Caco-2 (cell line): ENCODE data around the gene CRYZL1. TPM values are rescaled to one million over a fixed set of nuclear protein-coding genes. Genes with fewer than 3 reads are reported as not detected.

Experiments used
- BruUV-seq: library from RNA; stranded (reverse); fragments of 400-500 nt; replicated peaks from 2 replicates; lab custom pipeline; 2021; lab: Mats Ljungman, UMichigan
- CTCF ChIA-PET: fragments of 300-600 bp; sonication (Branson Sonifier 250); formaldehyde crosslinking; loops from one replicate; lab custom pipeline; 2022; ENCODE audit warnings: antibody characterized with exemption; lab: Charles Lee
- POLR2A ChIA-PET: fragments of 300-600 bp; sonication (Branson Sonifier 250); formaldehyde crosslinking; loops from one replicate; lab custom pipeline; 2022; ENCODE audit warnings: antibody characterized with exemption; lab: Charles Lee
- DNase-seq, 2 experiments: peaks; one replicate each; pipeline versions ENCODE4 v3.0.0 to v3.0.0-alpha.2; 2020 to 2022
- H3K27me3 ChIP-seq: replicated peaks from 2 replicates; pipeline ENCODE4 v1.6.0; 2011; ENCODE audit warnings: low read length; ENCODE audit not compliant: control insufficient read depth, insufficient read depth
- H3K36me3 ChIP-seq: 2 replicates; pipeline ENCODE4 v1.5.1; 2011; ENCODE audit warnings: low read length; ENCODE audit not compliant: control insufficient read depth, insufficient read depth
- H3K4me1 ChIP-seq: fragments of 250-450 bp; sonication (Bioruptor Pico); 2 replicates; pipeline ENCODE4 v1.5.1; 2020; ENCODE audit warnings: mild to moderate bottlenecking
- H3K4me3 ChIP-seq: 2 replicates; pipeline ENCODE4 v1.5.1; 2011; ENCODE audit warnings: low read depth, mild to moderate bottlenecking, control low read depth, low read length
- H3K9me3 ChIP-seq: fragments of 250-450 bp; sonication (Bioruptor Pico); 2 replicates; pipeline ENCODE4 v1.5.1; 2020; ENCODE audit warnings: mild to moderate bottlenecking, moderate library complexity
- H3K27ac Mint-ChIP-seq: one replicate; pipeline ENCODE4 v1.8.0; 2022; ENCODE audit warnings: mixed read lengths; ENCODE audit not compliant: unreplicated experiment
- H3K27me3 Mint-ChIP-seq: one replicate; pipeline ENCODE4 v1.8.0; 2022; ENCODE audit warnings: mixed read lengths; ENCODE audit not compliant: insufficient read depth, unreplicated experiment
- H3K36me3 Mint-ChIP-seq: one replicate; pipeline ENCODE4 v1.8.0; 2022; ENCODE audit warnings: mild to moderate bottlenecking, mixed read lengths; ENCODE audit not compliant: insufficient read depth, unreplicated experiment
- H3K4me1 Mint-ChIP-seq: one replicate; pipeline ENCODE4 v1.8.0; 2022; ENCODE audit warnings: low read depth, mixed read lengths; ENCODE audit not compliant: unreplicated experiment
- H3K4me3 Mint-ChIP-seq: one replicate; pipeline ENCODE4 v1.8.0; 2022; ENCODE audit warnings: mild to moderate bottlenecking, moderate library complexity, mixed read lengths; ENCODE audit not compliant: unreplicated experiment
- H3K9me3 Mint-ChIP-seq: one replicate; pipeline ENCODE4 v1.8.0; 2022; ENCODE audit warnings: mixed read lengths; ENCODE audit not compliant: unreplicated experiment
- intact Hi-C: fragments of 100-400 bp; cut with micrococcal nuclease; formaldehyde crosslinking; loops from one replicate; pipeline ENCODE4 v1.10.0; 2022; ENCODE audit not compliant: unreplicated experiment
- total RNA-seq: library from RNA; stranded (reverse); gene quantifications from 2 replicates; pipeline ENCODE4 v1.2.3, GENCODE V29; 2022
- TF ChIP-seq, protein P1 (sequence below), 2 experiments: fragments of 200-600 bp in 1 of 2; IDR thresholded peaks; 1 replicate in 1 of 2; 2 replicates in 1 of 2; pipeline versions ENCODE4 v1.5.1 to v1.8.0; 2011 to 2022; ENCODE audit warnings: antibody characterized with exemption in 1 of 2, control low read depth in 1 of 2, inconsistent platforms in 1 of 2, low read depth in 1 of 2, low read length in 1 of 2, mild to moderate bottlenecking in 1 of 2, moderate library complexity in 1 of 2; ENCODE audit not compliant: insufficient read depth in 1 of 2, severe bottlenecking in 1 of 2, unreplicated experiment in 1 of 2

CRYZL1 gene
- total RNA-seq, 1 experiment from 2014 or later, result 26.6 TPM

DNA sequence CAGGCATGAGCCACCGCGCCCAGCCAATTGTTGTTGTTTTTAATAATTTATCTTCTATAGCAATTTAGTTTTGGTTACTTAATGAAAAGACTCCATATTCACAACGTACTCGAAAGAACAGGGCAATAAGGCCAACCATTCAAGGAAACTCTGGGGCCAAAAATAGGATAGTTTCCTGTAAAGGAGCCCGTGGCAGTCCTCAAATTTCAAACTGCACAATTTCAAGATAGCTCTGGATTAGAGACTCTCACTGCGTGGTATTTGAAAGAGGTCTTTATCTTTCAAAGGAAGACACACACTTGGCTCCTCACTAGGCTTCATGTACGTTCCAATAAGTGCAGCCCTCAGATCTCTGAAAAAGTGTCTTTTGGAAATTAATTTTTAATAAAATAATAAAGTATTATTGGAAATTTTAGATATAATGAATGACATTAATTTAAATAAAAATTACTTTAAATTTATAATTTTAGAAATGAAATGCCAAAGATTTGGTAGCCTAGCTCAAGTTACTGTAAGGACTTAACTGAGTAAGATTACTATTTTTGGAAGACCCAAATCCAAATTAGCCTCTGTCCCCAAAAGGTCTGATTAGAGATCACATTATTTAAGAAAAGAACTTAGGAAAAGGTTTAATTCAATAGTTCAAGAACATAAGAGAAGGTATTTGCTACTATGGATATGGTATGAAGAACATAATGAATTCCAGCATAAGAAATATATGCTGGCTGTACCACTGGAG, 30.4 kb downstream of the CRYZL1 start:
- no peaks in the 10 kb centered on the region for H3K27me3 Mint-ChIP-seq
- no peak overlapping the region for H3K27ac Mint-ChIP-seq
- no peaks in the 10 kb centered on the region for H3K9me3 Mint-ChIP-seq
- CTCF ChIA-PET, result no interaction called here
- Histone ChIP-seq H3K4me1 (no peaks in the 10 kb centered on the region), H3K4me3 (no peak overlapping the region), H3K27me3 (no peaks in the 10 kb centered on the region), H3K9me3 (no peaks in the 10 kb centered on the region), H3K36me3 (no peaks in the 10 kb centered on the region)
- no peak overlapping the region for H3K4me3 Mint-ChIP-seq
- no peaks in the 10 kb centered on the region for H3K4me1 Mint-ChIP-seq
- no peak for DNase-seq
- intact Hi-C loops, result no loop called here
- peaks cover 10% of the 10 kb centered on the region for H3K36me3 Mint-ChIP-seq
- no TSS peak for BruUV-seq
- POLR2A ChIA-PET, result no interaction called here
- TF ChIP-seq, protein P1, sequence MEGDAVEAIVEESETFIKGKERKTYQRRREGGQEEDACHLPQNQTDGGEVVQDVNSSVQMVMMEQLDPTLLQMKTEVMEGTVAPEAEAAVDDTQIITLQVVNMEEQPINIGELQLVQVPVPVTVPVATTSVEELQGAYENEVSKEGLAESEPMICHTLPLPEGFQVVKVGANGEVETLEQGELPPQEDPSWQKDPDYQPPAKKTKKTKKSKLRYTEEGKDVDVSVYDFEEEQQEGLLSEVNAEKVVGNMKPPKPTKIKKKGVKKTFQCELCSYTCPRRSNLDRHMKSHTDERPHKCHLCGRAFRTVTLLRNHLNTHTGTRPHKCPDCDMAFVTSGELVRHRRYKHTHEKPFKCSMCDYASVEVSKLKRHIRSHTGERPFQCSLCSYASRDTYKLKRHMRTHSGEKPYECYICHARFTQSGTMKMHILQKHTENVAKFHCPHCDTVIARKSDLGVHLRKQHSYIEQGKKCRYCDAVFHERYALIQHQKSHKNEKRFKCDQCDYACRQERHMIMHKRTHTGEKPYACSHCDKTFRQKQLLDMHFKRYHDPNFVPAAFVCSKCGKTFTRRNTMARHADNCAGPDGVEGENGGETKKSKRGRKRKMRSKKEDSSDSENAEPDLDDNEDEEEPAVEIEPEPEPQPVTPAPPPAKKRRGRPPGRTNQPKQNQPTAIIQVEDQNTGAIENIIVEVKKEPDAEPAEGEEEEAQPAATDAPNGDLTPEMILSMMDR (IDR thresholded peaks at IDR 0.05; ENCODE audit: insufficient read depth in 1 of 2, low read depth in 1 of 2, low read length in 1 of 2, severe bottlenecking in 1 of 2, unreplicated experiment in 1 of 2), result no peak

DNA sequence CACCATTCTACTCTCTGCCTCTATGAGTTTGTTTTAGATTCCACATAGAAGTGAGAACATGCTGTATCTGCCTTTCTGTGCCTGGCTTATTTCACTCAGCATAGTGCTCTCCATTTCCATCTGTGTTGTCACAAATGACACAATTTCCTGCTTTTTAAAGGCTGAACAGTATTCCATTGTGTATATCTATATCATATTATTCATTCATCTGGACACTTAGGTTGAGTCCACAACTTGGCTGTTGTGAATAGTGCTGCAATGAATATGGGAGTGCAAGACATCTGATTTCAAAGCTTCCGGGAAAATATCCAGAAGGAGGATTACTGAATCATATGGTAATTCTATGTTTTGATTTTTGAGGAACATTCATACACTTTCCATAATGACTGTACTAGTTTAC, 33.0 kb downstream of the CRYZL1 start:
- H3K4me3 Mint-ChIP-seq, result no peak overlapping the region
- TF ChIP-seq, protein P1 (IDR thresholded peaks at IDR 0.05; ENCODE audit: insufficient read depth in 1 of 2, low read depth in 1 of 2, low read length in 1 of 2, severe bottlenecking in 1 of 2, unreplicated experiment in 1 of 2), result no peak
- intact Hi-C loops, result loop anchor here (5.0 kb wide), 1 partner anchor 66 kb away; the partner anchor contains the start of genes GART and SON
- ChIA-PET CTCF (no interaction called here), POLR2A (no interaction called here)
- no peaks in the 10 kb centered on the region for H3K27me3 ChIP-seq
- peaks cover 6% of the 10 kb centered on the region for H3K36me3 Mint-ChIP-seq
- H3K27me3 Mint-ChIP-seq, result no peaks in the 10 kb centered on the region
- H3K9me3 Mint-ChIP-seq, result no peaks in the 10 kb centered on the region
- H3K36me3 ChIP-seq, result no peaks in the 10 kb centered on the region
- H3K27ac Mint-ChIP-seq, result no peak overlapping the region
- no peaks in the 10 kb centered on the region for H3K9me3 ChIP-seq
- DNase-seq, result no peak
- H3K4me3 ChIP-seq, result no peak overlapping the region
- H3K4me1 Mint-ChIP-seq, result no peaks in the 10 kb centered on the region
- BruUV-seq, result no TSS peak
- H3K4me1 ChIP-seq, result no peaks in the 10 kb centered on the region

DNA sequence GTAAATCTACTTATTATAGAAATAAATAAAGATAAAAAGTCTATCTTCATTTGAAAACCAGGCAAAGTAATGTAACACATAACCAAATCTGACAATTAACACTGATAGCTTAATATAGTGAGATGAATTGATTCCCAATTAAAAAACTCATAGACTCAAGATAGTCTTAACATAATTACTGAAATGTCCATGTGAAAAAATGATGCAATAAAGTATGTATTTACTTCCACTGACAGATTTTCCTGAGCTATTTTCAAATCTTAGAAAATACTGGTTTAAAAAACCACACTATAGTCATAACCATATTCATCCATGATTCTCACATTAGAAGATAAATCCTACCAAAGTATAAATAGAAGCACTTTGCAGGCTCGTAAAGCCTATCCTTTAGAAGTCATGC, 43.5 kb downstream of the CRYZL1 start:
- Histone ChIP-seq H3K9me3 (no peaks in the 10 kb centered on the region), H3K4me3 (no peak overlapping the region), H3K36me3 (no peaks in the 10 kb centered on the region), H3K27me3 (no peaks in the 10 kb centered on the region), H3K4me1 (no peaks in the 10 kb centered on the region)
- ChIA-PET CTCF (no interaction called here), POLR2A (no interaction called here)
- Mint-ChIP-seq H3K27me3 (no peaks in the 10 kb centered on the region), H3K4me1 (no peaks in the 10 kb centered on the region), H3K4me3 (no peak overlapping the region), H3K36me3 (peaks cover 30% of the 10 kb centered on the region), H3K9me3 (no peaks in the 10 kb centered on the region), H3K27ac (no peak overlapping the region)
- intact Hi-C loops, result no loop called here
- no peak for DNase-seq
- TF ChIP-seq, protein P1 (IDR thresholded peaks at IDR 0.05; ENCODE audit: insufficient read depth in 1 of 2, low read depth in 1 of 2, low read length in 1 of 2, severe bottlenecking in 1 of 2, unreplicated experiment in 1 of 2), result no peak
- BruUV-seq, result no TSS peak
